ENCODE measurements around the gene ZCCHC14.

ZCCHC14 gene

GRCh38 chr16:87457061-87457611, 35.7 kb downstream of the ZCCHC14 start:
- DNase-seq (ENCODE audit: low spot score), result no peak

GRCh38 chr16:87454391-87454790, 38.4 kb downstream of the ZCCHC14 start:
- no peak for DNase-seq (ENCODE audit: low spot score)

GRCh38 chr16:87453326-87453725, 39.5 kb downstream of the ZCCHC14 start:
- no peak for DNase-seq (ENCODE audit: low spot score)

GRCh38 chr16:87451563-87452210, 41.1 kb downstream of the ZCCHC14 start:
- no peak for DNase-seq (ENCODE audit: low spot score)

GRCh38 chr16:87448866-87449265, 44.0 kb downstream of the ZCCHC14 start:
- no peak for DNase-seq (ENCODE audit: low spot score)

- DNase-seq (ENCODE audit: low spot score), result no peak
Observed at GRCh38 chr16:87447323-87447722, 45.5 kb downstream of the ZCCHC14 start.

GRCh38 chr16:87446479-87446878, 46.3 kb downstream of the ZCCHC14 start:
- DNase-seq (ENCODE audit: low spot score), result no peak

- no peak for DNase-seq (ENCODE audit: low spot score)
Observed at GRCh38 chr16:87445486-87445885, 47.3 kb downstream of the ZCCHC14 start.

GRCh38 chr16:87443964-87444363, 48.9 kb downstream of the ZCCHC14 start:
- no peak for DNase-seq (ENCODE audit: low spot score)

- no peak for DNase-seq (ENCODE audit: low spot score)
Observed at GRCh38 chr16:87443016-87443415, 49.8 kb downstream of the ZCCHC14 start.

GRCh38 chr16:87442581-87442966, 50.2 kb downstream of the ZCCHC14 start:
- no peak for DNase-seq (ENCODE audit: low spot score)

GRCh38 chr16:87441886-87442580, 50.8 kb downstream of the ZCCHC14 start:
- DNase-seq (ENCODE audit: low spot score), result no peak

GRCh38 chr16:87439926-87440325, 52.9 kb downstream of the ZCCHC14 start:
- DNase-seq (ENCODE audit: low spot score), result no peak

GRCh38 chr16:87438611-87438985, 54.2 kb downstream of the ZCCHC14 start:
- no peak for DNase-seq (ENCODE audit: low spot score)

GRCh38 chr16:87437911-87438610, 54.8 kb downstream of the ZCCHC14 start:
- no peak for DNase-seq (ENCODE audit: low spot score)

- no peak for DNase-seq (ENCODE audit: low spot score)
Observed at GRCh38 chr16:87437327-87437726, 55.5 kb downstream of the ZCCHC14 start.

- no peak for DNase-seq (ENCODE audit: low spot score)
Observed at GRCh38 chr16:87436225-87437172, 56.3 kb downstream of the ZCCHC14 start.

- no peak for DNase-seq (ENCODE audit: low spot score)
Observed at GRCh38 chr16:87435372-87436224, 57.2 kb downstream of the ZCCHC14 start.

GRCh38 chr16:87434146-87434667, 58.6 kb downstream of the ZCCHC14 start:
- DNase-seq (ENCODE audit: low spot score), result no peak

GRCh38 chr16:87432330-87432915, 60.4 kb downstream of the ZCCHC14 start:
- DNase-seq (ENCODE audit: low spot score), result no peak

All from left forelimb (tissue), 1 donor.